Measurements from ENCODE around the gene SEMA4G.

SEMA4G gene

GRCh38 chr10:101015582-101015973 is 46.3 kb downstream of the SEMA4G start:
- Mint-ChIP-seq H3K4me3 (no peak overlapping the region), H3K9me3 (no peaks in the 10 kb centered on the region), H3K27me3 (peaks cover 42% of the 10 kb centered on the region), H3K27ac (peak overlapping the region; percentile 27), H3K4me1 (peaks cover 34% of the 10 kb centered on the region), H3K36me3 (ENCODE audit: low read depth) (no peaks in the 10 kb centered on the region)
- DNase-seq (no peak), ATAC-seq (no peak)

GRCh38 chr10:101016814-101017213 is 47.5 kb downstream of the SEMA4G start:
- ATAC-seq (no peak), DNase-seq (no peak)
- no peaks in the 10 kb centered on the region for H3K36me3 Mint-ChIP-seq (ENCODE audit: low read depth)
- H3K27me3 Mint-ChIP-seq = peaks cover 48% of the 10 kb centered on the region
- H3K27ac Mint-ChIP-seq = no peak overlapping the region
- peaks cover 34% of the 10 kb centered on the region for H3K4me1 Mint-ChIP-seq
- H3K4me3 Mint-ChIP-seq = no peak overlapping the region
- no peaks in the 10 kb centered on the region for H3K9me3 Mint-ChIP-seq

- ATAC-seq = no peak
- H3K4me1 Mint-ChIP-seq = peaks cover 27% of the 10 kb centered on the region
These were observed 48.9 kb downstream of the SEMA4G start for GRCh38 chr10:101018118-101018599.

GRCh38 chr10:101018600-101019439 is 49.5 kb downstream of the SEMA4G start:
- Mint-ChIP-seq H3K27me3 (peaks cover 42% of the 10 kb centered on the region), H3K27ac (no peak overlapping the region), H3K9me3 (no peaks in the 10 kb centered on the region), H3K36me3 (ENCODE audit: low read depth) (no peaks in the 10 kb centered on the region), H3K4me1 (peaks cover 22% of the 10 kb centered on the region), H3K4me3 (no peak overlapping the region)
- peak; percentile 72 for ATAC-seq
- DNase-seq = peak; percentile 91

More at GRCh38 chr10:101018118-101018599, 48.9 kb downstream of the SEMA4G start:
- no peaks in the 10 kb centered on the region for H3K9me3 Mint-ChIP-seq
- peaks cover 47% of the 10 kb centered on the region for H3K27me3 Mint-ChIP-seq
- no peak overlapping the region for H3K4me3 Mint-ChIP-seq
- DNase-seq = no peak
- H3K36me3 Mint-ChIP-seq (ENCODE audit: low read depth) = no peaks in the 10 kb centered on the region
- no peak overlapping the region for H3K27ac Mint-ChIP-seq
